ENCODE results near the gene ATOSB.

ATOSB gene

DNA sequence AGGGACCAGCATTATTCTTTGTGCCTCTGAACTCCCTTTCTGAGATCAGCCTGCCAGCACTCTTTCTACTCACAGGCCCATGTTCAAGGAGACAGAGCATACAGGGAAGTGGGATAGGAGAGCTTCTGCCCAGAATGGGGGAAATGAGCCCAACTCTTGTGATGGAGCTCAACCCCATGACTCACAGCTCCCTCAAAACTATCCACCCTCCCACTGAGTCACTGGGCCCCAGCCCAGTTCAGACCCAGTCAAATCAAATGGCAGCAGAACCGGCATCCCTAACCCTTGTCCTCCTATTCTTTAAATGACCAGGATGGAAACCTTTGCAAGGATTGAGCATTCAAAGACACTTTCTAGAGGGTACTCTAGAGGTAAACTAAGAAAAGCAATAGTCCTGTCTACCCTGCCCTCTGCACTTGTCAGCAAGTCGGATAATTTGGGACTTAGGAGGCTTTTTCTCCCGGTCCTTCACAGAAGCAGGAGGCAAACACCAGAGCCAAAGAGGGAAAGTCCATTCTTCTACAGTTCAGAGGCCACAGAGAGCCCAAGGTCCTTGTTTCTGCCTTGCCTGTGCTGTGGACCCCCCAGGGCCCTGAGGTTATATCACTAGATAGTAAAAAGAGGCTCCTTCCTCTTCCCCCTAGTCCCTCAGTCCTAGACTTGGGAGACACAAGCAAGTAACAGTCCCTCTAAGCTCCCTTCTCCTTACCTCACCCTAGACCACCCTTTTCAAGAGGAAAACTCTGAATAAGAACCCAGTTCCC lies 3.2 kb downstream of the ATOSB start:
- DNase-seq (ENCODE audit: low spot score) = peak; percentile 47

DNA sequence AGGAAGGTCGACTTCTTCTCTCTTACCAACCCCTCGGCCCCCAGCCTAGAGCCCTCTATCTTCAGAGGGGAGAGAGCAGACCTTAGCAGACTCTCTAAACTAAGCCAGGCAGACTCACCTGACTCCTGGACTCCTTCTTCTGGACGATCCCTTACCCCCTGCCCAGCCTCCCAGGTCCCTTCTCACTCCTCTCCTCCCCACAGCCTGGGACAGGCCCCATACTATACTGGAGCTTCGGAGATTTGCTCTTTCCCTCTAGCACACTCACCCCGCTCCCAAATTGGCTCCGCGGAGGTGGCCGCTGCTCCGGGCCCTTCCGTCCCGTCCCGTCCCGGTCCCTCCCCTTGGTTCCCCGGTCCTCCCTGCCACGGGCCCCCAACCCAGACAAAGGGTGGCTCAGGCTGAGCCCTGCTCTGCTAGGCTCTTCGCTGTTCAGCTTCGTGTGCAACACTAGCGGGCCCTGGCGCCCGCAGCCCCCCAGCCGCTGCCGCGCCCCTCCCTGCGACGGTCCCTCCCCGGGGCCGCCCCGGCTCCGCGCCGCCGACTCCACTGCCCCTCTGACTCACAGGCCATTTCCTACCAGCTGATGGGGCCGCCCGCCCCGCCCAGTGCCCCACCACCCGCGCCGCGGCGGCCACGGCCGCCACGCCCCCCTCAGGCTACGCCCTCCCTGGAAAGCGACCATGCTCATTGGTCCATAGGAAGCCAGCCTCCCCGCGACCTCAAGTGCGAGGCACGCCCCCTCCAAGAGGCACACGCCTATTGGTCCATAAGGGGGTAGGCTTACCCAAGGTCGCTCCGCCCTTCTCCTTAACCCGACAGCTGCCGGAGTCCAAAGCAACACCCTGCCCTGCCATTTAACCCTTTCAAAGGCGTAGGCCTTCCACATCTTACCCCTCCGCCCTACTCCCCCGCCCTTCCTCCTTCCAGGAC lies 4.4 kb downstream of the ATOSB start:
- peak; percentile 98 for DNase-seq (ENCODE audit: low spot score)

DNA sequence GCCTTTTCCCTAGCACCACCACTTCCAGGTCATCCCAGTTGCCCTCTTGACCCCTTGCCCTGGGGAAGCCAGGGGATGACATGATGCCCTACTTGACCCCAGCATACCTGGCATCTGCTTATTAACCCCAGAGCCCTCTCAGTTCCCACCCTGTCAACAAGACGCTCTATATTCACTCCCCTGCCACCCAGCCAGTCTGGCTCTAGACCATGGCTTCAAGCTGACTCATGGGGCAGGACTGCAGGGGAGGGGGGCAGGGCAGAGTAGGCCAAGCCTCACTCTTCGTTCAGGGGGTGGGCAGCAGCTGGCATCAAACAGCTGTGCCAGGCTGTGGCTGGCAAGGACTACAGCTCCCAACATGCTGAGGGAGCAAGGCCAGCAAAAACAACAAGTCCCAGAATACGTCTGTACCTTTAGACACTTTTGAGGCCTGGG lies 5.3 kb downstream of the ATOSB start:
- peak; percentile 62 for DNase-seq (ENCODE audit: low spot score)

DNA sequence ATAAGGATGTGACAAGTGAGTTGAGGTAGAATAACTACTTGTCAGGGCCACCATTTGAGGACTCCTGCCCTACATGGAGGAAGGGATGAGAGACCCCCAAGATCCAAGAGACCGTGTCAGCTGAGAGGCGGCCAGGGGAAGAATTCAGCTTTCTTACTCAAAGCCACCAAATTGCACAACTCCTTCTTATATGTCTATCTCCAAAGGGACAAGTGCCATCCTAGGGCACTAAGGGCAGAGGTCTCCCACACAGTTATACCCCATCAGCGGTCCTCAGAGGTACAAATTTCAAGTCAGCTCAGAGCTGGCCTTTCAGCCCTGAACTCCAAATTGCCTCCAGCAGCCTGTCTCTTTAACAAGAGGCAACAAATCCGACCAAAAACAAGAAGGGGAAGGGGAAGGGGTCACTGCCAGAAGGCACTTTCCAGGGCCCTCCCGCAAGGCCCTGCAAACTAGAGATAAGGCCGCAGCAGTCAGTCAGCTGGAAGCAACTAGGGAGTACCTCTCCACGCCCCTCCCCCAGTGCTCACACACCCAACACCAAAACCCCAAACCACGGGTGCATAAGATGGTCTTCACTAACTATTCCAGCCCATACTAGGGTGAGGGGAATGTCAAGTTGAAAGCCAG lies 6.6 kb downstream of the ATOSB start:
- DNase-seq (ENCODE audit: low spot score) = no peak

DNA sequence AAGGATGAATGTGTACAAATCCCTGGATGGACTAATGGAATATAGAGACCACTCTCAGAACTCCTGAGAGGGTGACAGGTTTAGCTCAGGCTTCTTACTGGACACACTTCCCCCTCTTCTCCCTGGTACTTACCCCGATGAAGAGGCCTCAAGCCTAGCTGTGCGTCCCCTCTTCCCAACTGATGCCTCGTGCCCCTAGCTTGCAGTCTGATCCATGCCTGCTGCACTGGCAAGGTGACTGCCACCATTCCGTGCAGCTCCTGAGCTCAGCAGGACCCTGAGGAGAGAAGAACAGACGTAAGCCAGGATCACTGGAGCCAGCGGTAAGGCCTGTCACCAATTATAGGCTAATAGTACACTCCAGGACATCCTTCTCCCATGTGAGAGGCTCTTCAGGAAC lies 7.2 kb downstream of the ATOSB start:
- DNase-seq (ENCODE audit: low spot score) = no peak

DNA sequence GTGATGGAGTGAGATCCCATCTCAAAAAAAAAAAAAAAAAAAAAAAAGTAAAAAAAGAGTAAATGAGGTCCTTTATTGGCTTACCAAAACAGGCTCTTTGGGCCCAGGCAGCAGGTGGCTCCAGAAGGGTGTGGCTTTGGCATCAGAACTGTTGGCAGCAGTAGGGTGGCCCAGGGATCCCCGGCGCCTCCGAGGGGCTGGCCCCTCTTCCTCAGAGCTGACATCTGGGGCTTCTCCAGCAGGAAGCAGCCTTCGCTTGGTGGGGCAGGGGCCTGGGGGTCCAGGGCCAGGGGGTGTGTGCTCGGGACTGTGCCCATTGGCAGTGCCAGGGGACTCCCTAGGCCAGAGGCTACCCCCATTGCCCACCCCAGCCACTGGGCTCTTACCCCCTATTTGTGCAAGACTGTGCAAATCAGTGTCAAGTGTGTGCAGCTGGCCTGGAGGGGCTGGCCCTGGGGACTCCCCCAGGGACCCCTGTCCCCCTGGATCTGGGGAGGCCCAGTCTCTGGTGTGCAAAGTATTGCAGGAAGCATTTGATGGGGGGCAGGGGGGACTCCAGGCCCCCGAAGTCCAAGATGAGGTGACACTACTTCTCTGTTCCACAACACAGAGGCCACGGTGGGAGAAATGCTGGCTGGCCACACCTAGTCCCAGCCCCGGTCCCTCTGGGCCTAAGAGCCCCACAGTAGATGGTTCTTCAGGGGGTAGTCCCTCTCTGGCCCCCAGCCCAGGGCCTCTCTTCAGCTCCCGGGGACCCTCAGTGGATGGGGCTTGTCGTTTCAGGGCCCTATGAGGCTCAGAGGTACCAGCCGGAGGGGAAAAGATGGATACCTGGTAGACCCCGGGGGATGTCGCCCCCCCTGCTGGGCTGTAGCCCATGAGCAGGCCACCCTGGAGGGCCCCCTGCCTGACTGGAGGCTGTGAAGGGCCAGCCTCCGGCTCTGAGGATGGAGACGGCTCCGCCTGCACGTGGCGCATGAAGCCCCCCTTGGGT lies 8.1 kb downstream of the ATOSB start:
- no peak for DNase-seq (ENCODE audit: low spot score)

DNA sequence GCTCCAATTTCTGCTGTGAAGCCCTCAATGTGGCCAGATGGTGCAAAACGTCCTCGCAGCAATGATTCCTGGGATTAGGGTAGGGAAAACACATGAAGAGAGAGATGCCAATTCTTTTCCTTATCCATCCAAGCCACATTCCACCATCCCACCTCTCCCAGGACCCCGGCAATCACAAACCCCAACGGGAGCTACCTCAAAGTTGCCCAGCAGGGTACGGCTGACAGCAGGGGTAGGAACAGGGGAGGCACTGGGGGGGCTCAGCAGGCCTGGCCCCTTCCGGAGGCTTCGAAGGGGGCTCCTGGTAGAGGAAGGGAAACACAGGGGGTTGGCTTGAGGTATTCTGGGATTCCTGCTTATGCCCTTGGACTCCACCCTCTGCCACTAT lies 9.3 kb downstream of the ATOSB start:
- DNase-seq (ENCODE audit: low spot score) = no peak

DNA sequence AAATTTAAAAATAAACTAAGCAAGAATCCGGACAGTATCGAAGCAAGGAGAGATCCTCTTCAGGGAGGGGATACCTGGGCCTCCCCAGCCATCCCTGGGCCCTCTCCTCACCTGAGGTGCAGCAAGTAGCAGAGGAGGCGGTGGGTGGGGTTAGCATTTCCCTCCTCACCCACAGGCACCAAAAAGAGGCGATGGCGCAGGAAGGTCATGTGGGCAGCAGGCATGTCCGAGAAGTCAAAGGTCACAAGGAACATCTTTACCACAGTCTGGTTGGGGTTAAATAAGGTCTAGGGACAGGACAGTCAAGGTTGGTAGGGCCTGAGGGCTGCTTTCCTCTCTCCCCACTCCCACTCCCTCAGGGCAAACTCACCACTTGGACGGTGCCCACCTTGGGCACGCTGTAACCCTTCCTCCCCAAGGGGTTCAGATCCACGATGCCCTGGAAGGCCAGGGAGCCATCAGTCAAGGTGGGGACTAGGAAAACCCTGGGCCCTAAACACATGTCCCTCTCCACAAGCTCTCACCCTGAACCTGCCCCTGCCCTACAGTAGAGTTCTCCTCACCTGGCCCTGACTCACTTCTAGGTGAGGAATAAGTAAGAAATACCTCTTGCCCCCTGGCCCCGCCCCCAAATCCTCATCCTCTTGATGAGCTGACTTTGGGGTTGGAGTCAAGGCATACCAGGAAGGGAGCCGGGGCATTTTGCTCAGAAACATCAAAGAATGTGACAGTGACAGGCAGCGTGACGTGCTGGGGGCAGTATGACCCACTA lies 9.9 kb downstream of the ATOSB start:
- DNase-seq (ENCODE audit: low spot score) = no peak

DNA sequence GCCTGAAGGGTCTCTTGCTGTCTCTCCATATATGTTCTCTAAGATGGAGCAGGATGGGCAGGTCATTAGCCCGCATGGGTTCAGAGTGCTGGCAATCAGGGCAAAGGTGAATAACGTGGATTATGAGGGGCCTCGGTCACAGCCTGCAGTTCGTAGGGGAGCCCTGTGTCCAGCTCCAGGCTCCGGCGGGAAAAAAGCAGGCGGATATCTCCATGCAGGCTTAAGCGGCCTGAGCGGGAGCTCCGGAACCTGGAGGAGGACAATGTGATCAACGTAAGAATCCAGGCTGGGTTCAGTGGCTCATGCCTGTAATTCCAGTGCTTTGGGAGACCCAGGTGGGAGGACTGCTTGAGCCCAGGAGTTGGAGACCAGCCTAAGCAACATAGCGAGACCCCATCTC lies 10.5 kb downstream of the ATOSB start:
- DNase-seq (ENCODE audit: low spot score) = no peak

DNA sequence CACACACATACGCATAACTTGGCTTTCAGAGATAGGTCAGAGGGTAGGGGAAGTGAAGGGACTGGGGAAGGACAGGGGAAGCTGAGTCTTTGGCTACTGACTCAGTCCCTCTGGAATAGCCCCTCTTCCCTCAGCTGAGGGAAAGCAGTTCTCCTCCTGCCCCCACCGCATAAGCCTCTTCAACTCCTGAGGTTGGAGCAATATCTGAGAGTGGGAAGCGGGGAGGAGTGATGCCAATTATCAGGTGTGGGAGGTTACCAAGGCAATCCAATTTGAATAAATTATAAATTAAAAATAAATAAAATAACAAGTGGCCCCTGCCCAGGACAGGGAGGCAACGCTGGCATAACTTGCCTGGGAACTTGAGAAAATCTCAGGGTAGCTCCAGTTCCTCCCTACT lies 11.1 kb downstream of the ATOSB start:
- DNase-seq (ENCODE audit: low spot score) = no peak

DNA sequence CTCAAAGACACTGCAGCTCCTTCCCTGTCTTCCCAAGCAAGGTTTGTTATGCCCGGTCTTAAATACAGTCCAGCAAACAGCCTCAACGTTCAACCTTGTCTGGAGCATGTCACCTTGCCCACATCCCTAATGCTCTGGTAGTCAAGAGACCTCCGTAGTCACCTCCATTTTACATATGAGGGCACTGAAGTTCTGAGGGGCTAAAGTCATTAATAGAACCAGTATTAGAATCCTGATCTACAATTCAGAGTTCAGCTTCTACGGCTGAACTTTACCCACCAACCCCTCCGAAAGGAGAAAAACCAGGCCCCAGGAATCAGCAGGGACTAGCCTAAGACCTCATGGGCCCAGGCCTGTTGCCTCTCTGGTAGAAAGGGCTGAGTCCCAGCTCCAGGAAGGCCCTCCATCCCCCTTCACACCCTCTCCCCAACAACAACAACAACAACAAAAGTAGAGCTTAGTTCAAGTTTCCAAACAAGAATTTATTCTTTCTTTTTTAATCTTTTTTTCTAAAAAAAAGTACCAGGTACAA lies 11.9 kb downstream of the ATOSB start:
- DNase-seq (ENCODE audit: low spot score) = no peak

DNA sequence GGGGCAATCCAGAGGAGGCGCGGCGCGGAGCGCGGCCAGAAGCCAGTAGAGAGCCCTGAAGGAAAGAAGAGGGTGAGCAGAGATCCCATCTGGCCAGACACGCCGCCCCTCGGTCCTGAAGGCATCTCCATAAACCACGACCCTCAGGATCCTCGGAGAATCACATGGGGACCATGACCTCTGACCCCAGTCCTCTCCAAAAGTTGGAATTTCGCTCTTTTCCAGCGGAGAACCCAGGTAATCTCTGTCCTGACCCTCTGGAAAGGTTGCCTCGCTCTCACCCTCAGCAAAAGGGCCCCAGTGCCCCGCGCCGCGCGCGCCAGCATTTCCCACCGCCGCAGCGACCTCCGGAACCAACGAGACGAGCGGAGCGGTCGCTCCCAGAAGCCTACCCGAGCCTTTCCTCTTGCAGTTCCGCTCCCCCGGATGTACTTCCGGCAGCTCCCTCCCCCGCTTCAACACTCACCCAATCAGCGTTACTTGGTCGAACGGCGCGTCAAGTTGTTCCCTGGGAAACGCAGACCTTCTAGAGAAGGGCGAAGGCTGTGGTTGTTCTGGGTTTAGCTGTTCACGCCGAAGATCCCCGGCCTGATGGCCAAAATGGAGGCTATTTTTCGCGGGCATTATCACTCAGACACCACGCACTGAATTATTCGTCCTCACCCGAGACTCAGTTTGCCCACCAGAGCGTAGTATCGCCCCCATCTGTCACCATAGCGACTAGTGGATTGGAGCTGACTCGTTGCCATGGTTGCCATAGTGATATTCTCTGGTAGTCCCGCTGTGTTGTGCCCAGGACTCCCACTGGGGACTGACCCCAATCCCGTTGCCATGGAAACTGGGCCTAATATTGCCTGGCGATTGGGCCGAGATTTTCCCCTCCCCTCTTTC lies 12.6 kb downstream of the ATOSB start, which contains the start of gene STOML2:
TSS of gene STOML2 (minus strand) at position 363 of the 891 bp plus-strand sequence. CDS start at position 326, 37 bp downstream.
- DNase-seq (ENCODE audit: low spot score) = peak; percentile 98

DNA sequence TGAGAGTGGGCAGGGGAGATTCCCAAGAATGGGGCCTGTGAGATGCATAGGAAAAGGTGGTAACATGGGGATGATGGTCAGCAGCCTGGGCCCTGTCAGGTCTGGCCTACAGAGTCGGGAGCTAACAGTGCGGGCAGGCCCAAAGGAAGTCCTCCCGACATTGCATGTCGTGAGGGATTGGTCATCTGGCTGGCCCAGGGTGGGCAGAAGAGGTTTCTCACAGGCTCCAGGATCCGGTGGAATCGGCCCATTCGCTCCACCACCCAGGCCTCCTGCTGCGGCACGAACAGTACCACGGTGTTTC lies 13.2 kb downstream of the ATOSB start:
- no peak for DNase-seq (ENCODE audit: low spot score)

DNA sequence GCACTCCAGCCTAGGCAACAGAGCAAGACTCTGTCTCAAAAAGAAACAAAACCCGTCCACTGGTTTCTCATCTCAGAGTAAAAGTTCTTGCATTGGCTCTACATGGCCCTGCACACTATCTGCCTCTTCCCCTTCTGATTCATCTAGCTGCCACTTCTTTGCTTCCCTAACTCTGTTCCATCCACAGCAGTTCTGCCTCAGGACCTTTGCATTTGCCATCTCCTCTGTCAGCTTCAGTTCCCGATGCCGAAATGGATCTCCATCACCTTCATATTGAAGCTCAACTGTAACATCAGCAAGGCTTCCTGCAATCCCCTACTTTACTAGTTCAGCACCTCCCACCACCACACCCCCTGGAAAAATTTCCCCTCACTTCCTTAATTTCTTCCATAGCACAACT lies 18.1 kb downstream of the ATOSB start:
- no peak for DNase-seq (ENCODE audit: low spot score)

DNA sequence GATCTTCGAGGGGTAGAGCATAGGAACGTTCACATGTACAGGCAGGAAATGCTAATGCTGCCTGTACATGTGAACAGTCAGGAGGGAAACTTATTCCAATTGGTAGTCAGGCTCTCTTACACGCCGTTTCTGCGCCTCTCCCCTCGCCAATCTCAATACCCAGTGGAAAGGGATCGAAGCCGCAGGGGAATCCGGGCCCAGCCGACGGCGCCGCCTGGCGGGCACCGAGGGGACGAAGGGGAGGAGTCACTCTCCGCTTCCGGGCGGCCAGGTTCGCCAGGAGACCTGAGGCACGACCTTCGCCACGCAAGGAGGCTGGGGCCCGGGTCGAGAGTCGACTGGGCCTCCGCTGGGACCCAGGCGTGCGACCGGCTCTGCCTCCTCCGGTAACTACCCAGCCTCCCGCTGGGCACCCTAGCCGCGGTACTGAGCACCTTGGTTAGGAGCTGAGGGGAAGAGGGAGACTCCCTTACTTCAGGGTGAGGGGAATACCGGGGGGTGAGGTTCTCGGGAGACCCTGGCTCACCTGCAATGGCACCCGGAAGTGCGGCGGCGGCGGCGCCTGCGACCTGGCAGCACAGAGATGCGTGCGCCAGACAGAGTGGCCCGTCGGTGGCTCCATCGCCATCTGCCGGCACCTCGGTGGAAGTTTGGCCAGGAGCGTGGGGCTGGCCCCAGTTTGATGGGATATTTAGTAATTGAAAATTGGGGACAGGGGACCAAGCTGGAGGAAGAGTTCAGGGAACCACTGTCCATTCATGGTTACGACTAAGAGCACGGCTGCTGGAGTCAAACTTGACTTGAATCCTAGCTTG lies 19.4 kb downstream of the ATOSB start, which contains the start of gene PIGO:
TSS of gene PIGO (minus strand) at position 557 of the 815 bp plus-strand sequence. CDS start 1,026 bp downstream, outside the sequence.
- DNase-seq (ENCODE audit: low spot score) = peak; percentile 90

DNA sequence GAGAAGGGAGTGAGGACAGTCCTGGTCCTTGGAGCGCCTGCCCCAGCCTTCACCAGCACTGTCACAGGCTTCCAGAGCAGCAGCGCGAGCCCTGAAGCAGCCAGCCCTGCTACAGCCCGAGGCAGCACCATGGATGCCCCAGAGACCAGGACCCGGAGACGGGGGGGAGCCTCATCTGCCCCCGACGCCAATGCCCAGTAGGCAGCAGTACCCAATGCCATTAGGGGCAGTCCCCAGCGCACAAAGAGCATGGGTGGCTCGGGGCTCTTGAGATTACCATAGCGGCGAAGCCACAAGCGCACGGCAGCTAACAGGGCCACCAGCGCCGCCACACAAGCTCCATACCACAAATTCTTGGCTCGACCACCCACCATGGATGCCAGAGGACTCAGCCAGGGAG lies 24.1 kb downstream of the ATOSB start:
- DNase-seq (ENCODE audit: low spot score) = no peak

DNA sequence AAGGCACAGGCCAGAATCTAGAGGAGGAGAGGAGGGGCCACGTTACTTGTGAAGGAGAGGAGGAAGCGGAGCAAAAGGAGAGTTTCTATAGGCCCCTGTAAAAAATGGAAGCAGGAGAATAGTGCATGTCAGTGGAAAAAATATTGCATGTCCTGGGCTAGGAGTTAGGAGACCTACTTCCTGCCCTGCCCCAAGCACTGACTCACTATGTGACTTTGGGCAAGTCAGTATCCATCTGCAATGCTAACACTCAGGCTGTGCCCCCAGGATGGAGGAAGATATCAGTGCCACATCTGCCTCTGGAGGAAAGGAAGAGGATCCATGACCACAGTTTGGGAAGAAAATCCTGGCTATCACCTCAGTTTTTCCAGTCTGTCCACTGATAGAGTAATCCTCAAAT lies 26.2 kb downstream of the ATOSB start:
- no peak for DNase-seq (ENCODE audit: low spot score)

DNA sequence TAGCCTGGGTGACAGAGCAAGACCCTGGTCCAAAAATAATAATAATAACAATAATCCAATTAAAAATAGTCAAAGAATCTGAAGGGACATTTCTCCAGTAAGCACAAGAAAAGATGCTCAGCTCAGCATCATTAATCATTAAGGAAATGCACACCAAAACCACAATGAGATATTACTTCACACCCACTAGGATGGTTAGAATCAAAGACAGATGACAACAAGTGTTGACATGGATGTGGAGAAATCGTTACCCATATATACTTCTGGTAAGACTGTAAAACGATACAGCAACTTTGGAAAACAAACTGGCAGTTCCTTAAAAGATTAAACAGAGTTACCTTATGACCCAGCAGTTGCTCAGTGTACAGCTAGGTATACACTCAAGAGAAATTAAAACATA lies 30.6 kb downstream of the ATOSB start:
- DNase-seq (ENCODE audit: low spot score) = no peak

All from hepatic stellate cell (primary cell).